GM21528 (cell line): ENCODE measurements around the gene WFIKKN2.

Experiments used
- ATAC-seq: cut with Tn5 transposase; IDR thresholded peaks from one replicate; pipeline ENCODE4 v1.9.1; 2021; ENCODE audit warnings: mild to moderate bottlenecking, moderate library complexity; ENCODE audit not compliant: unreplicated experiment, low FRiP score

Gene WFIKKN2

DNA sequence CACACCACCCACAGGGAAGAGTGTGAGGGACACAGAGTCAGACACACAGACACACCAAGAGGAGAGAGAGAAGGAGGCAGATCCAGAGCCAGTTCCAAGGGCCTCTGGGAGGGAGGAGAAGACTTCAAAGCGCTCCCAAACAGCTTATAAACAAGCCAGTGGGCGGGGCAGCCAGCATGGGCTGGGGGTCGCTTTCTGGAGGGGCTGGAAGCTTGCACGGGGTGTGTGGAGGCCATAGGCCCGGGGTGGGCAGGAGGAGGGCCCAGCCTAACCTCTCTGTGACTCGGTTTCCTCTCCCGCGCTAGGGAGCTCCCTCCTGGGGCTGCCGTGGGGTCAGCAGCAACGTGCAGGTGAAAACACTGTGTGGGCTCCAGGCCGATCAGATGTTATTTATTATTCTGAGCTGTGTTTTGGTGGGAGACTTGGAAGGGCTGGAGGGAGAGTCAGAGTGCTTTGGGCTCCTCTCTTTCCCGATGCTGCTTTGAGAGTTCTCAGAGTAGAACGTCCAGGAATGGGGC is 2.5 kb upstream of the WFIKKN2 start:
- no peak for ATAC-seq

GRCh38 chr17:50833510-50834428 is 1.6 kb upstream of the WFIKKN2 start:
- ATAC-seq, result no peak

DNA sequence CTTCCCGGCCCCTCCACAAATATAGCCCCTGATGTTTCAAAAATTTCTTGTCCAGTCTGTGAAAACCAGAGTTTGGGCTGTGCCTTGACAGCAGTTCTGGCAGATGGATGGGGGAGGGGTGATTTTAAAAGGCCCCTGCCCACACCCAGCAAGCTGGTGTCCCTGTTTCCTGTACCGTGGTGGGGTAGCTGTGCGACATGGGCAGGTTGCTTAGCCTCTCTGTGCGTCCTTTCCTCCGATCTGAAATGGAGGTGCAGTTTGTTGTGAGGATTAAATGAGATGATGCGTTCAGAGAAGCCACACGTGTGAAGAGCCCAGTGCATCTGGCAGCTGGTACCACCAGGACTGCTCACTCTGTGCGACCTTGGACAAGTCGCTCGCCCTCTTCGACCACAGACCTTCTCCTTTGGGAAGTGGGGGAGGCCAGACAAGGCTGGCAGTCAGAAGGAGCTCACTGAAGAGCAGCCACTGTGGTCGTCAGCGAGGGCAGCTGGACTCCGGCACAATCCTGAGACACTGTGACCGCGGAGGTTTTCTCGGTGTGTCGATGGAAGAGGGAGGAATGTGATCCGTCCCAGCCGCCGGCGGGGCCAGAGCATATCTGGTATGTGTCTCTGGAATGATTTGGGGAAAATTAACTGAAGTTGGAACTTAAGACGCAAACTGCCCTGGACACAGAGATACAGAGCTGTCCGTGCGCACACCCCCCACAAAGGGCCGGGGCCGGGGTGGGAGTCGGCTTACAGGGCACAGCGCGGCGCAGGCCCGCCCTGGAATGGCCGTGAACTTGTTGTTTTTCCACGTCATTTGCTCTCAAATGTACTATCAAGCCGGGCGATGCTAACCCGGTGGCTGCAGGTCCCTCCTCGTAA is 721 bp upstream of the WFIKKN2 start:
- ATAC-seq, result no peak

GRCh38 chr17:50836826-50837225 is 1.4 kb downstream of the WFIKKN2 start:
- ATAC-seq, result no peak

DNA sequence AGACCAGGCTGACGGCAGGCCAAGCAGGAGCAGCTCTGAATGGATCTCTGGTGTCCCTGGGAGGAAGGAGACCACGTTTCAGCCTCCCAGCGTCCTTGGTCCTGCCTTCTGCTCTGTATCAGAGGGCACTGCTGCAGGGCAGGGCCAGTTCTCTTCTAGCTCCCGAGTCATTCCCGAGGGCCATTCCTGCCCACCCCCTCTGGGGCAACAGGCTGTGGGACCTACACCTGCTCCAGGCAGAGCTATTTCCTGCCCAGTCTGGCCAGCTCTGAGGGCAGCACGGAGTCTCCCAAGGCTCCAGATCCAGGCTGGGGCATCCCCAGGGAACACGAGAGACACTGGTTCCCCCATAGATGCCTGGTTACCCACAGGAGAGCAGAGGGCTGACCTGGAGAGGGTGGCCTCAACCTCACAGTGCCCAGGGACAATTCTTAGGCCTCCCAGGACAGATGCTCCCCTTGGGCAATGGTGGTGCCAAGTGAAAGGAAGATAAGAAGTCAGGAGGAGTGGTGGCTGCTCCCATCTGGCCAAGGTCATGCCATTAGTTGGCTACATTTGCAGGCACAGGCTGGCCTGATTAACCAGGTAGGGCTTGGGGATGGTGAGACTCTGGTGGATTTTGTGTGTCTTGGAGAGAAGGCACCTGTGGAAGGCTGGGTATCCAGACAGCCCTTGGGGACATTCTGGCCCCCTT is 2.0 kb downstream of the WFIKKN2 start:
- no peak for ATAC-seq

DNA sequence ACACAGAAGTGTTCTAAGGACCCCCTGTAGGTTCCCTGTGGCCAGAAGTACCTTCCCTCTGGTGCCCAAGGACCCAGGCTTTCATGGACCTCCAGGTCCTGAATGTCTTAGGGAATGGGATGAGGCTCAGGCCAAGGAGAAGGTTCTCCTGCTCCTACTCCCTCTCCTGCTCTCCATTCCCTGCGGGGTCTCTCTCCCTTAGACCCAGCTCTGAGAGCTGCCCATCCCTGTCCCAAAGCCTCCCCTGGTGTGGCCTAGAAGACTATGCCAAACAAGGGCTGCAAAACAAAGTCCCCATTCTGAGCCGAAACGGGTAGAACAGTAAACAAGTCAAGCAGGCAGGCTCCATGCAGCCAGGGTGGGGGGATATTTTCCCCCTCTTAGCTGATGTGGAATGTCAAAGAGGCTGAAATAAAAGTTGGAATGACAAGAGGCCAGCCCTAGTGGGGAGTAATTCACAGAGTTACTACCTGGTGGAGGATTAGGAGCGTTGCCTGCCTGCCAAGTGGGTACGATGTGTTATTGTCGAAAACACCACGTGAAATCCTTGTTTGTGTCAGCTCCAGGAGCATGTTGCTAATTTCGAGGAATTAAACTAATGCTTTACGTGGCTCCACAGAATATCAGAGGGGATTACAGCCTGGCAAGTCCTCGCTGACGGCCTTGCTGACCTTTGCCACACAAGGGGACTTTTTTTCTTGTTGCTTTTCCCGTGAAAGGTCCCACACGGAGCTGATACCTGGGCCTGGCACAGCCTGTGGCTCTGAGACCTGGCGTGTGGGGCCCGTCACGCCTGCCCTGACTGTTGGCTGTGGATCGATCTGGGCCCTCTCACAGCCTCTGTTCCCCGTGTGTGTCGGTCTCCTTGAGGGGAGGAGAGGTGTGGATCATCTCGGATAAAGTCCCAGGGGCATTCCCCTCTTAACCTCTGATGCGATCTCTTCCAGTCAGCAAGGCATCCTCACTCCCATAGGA is 2.9 kb downstream of the WFIKKN2 start:
- ATAC-seq, result no peak

- no peak for ATAC-seq
These were observed 4.4 kb downstream of the WFIKKN2 start for GRCh38 chr17:50839591-50840310.

DNA sequence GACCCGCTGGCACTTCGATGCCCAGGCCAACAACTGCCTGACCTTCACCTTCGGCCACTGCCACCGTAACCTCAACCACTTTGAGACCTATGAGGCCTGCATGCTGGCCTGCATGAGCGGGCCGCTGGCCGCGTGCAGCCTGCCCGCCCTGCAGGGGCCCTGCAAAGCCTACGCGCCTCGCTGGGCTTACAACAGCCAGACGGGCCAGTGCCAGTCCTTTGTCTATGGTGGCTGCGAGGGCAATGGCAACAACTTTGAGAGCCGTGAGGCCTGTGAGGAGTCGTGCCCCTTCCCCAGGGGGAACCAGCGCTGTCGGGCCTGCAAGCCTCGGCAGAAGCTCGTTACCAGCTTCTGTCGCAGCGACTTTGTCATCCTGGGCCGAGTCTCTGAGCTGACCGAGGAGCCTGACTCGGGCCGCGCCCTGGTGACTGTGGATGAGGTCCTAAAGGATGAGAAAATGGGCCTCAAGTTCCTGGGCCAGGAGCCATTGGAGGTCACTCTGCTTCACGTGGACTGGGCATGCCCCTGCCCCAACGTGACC is 5.0 kb downstream of the WFIKKN2 start:
- ATAC-seq, result no peak

GRCh38 chr17:50841277-50841948 is 6.0 kb downstream of the WFIKKN2 start:
- ATAC-seq, result no peak

DNA sequence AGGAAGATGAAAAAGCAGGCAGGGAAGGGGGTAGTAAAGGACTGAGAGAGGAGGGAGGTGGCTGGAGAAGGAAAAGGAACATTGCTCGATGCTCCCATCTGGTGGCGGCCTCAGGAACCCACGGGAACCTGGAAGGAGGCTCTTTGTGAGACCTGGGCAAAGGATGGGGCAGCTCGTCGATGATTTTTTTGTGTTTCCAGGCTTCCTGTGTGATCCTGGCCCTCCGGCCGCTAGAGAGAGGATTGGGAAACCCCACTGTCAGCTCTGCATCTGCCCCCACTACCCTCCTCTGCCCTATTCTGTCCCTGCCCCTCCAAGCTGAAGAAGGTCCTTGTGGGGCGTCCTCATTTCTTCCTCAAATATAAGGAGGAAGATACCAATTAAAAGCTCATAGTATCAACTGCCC is 6.6 kb downstream of the WFIKKN2 start:
- ATAC-seq, result no peak

DNA sequence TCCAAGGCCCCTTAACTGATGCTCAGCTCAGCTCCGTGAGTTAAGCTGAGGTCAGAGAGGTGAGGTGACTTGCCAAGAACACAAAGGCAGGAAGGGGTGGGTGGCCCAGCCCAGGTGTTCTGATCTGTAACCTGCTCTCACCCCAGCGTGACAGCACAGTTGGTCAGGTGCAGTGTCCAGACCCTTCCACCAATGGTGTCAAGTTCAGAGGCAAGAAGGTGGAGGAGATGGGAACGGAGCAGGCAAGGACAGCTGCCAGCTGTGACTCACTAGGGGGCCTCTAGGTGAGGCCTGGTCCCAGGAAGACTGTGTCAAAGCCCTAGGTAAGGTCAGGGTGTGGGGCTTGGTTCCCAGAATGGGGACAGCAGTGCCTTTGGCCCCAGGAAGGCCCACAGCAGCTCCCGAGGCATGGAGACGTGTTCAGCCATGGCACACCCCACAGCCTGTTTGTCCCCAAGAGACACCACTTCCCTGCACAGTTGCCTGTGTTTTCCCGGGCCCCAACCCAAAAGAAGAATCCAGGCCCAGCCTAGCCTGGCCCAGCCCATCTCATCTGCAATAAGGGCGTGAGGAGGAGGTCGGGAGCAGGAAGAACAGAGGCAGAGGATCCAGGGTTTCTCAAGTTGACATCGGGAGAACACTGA is 7.2 kb downstream of the WFIKKN2 start:
- ATAC-seq, result no peak

DNA sequence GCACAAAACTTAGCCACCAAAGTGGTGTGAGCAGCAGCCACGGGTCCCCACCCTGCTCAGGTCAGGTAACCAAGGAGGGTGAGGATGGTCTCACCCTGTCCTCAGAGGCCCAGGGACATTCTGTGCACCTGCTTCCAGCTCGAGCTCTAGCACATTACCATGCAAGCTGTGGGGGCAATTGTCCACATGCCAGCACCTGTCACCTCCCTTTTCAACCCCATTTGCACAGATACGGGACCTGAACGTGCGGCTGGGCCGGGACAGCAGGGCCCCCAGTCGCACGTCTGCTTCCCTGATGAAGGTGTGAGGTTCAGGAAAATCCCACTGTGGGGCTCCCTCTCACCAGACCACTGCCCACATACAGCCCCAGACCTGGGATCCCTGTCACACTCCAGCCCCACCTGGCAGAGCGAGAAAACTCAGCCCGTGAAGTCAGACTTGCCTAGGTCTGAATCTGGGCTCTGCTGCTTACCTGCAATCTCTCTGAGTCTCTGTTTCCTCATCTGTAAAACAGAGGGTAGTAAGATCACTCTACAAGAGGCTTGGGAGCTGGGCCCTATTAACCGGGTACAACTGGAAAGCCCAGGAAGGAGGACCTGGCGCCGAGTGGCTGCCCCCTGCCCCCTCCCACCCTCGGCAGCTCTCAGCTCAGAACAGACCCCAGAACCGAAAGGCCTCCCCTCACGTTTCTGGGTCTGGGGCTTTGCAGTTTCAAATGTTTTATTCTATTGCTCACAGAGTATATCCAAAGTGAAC is 7.9 kb downstream of the WFIKKN2 start:
- no peak for ATAC-seq

DNA sequence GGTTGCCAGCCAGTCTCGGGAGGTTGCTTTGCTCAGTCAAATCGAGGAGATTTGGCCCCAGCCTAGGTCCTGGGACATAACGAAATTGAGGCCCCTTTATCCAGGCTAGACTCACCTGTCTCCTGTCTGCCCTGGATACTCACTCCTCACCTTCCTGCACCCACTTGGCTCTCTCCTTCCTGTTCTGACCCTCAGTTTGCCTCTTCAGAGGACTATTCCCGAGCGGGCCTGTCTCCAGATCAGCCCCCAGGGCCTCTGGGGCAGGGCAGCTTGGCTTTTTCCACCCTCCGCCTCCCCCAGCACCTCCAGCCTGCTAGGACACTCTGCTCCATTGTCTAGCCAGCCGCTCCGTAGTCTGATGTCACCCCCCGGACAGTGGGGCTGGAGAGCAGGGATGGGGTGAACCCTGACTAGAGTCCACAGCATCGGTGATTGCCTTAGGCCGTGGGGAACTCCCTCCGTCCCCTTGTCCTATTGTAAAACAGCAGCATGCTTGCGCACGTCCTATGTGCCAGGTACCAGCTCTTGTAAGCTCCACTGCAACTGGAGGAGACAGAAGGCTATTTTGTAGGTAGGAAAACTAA is 8.8 kb downstream of the WFIKKN2 start:
- ATAC-seq, result no peak

GRCh38 chr17:50845240-50846147 is 10.1 kb downstream of the WFIKKN2 start:
- no peak for ATAC-seq

DNA sequence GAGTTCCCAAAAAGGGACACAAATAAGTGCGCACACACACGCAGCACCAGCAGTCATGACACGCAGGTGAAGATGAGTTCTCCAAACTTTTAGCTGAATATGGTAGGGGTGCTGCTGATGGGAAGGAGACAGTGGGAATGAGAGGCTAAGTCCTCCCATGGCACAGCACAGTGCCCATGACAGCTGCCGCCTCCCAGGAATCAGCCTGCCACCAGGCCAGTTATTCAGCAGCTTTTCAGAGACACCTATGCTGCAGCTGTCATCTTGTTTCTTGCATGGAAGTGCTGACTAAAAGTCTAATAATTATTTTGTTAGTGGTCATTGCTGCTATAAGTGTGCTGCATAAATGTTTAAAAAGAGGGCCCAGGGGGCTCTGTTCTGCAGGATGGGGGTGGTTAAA is 12.2 kb downstream of the WFIKKN2 start:
- ATAC-seq, result no peak
